HG03354 (cell line): Measurements from ENCODE around the gene PTPN1.
"Not testable (repeated sequence)": the region's sequence is repeated elsewhere in the genome, so short reads cannot be mapped to it uniquely, and the experiment has no call there.

Experiments used
- ATAC-seq: cut with Tn5 transposase; IDR thresholded peaks from one replicate; pipeline ENCODE4 v1.9.1; 2021; ENCODE audit warnings: mild to moderate bottlenecking; ENCODE audit not compliant: unreplicated experiment, poor library complexity, severe bottlenecking

The PTPN1 gene

DNA sequence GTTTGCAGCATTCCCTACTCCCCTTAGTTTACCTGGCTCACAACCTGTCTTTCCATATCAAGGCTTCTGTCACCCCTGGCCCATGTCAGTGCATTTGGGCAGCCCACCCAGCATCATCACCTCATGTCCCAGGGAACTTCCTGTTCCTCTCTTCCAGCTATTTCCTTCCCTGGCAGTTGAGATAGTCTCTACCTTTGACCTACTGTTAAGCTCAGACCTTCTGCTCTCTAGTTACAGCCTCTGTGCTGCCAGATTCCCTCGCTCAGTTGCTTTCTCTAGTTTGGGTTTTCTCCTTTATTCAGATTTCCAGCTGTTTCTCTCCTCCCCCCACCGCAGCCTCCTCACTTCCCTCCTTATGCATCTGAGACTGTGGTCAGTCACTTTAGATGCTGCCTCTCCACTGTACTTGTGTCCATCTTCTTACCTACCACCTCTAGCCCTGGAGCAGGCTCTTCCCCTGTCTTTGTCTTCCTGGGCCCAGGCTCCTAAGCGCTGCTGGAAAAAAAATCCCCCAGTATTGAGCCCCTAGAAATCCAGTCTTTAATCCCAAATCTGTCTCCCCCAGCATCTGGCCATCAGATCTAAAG, 16.3 kb downstream of the PTPN1 start:
- no peak for ATAC-seq

DNA sequence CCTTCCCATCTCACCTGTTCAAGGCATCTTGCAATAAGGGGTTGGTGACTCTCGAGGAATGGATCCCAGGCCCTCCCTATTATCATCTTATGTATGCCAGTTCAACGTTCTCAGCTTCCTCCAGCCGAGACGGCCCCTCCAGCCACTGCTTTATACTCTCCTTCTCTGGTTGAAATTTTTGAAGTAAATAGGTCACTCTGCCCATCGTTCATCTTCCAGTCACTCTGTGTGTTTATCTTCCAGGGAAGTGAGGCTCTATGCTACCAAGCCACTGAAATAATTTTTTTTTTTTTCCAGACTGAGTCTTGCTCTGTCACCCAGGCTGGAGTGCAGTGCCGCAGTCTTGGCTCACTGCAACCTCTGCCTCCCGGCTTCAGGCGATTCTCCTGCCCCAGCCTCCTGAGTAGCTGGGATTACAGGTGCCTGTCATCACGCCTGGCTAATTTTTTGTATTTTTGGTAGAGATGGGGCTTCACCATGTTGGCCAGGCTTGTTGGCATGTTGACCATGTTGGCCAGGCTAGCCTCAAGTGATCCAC, 17.0 kb downstream of the PTPN1 start:
- no peak for ATAC-seq

DNA sequence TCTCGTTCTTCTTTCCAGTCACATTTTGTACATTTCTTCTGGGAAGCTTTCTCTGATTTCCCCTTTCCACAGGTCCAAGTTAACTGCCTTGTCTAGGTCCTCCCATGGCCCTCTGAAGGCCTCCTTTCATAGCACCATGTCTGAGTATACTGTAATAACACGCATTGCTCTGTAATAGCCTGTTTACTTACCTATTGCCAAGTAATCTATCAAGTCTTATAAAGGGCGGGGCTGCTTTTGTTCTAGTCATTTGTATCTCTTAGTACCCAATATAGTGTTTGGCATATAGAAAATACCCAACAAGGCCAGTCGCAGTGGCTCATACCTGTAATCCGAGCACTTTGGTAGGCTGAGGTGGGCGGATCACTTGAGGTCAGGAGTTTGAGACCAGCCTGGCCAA, 17.9 kb downstream of the PTPN1 start:
- ATAC-seq, result no peak

DNA sequence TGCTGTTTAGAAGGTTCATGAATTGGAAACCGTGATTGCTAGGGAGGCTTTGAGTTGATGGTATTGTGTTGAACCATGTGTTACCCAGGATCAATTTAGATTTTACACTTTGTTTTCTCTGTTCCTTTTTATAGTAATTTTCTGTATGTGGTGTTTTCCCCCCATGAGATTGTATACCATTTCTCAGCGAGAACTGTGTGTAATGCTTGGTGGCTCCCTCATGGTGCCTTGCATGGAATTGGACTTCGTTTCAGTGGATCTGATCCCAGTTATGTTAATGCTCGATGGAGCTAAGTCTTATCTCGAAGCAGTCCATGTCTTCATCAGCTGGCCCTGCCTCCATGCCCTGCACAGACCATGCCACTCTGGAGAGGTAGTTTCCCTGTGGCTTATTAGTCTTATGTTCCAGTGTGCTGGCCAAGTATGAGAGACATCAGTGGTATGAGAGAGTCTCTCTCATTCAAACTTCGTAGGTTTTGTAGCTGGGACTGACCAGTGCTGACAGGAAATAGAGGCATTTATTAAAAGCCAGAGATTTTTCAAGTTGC, 18.7 kb downstream of the PTPN1 start:
- ATAC-seq, result no peak

DNA sequence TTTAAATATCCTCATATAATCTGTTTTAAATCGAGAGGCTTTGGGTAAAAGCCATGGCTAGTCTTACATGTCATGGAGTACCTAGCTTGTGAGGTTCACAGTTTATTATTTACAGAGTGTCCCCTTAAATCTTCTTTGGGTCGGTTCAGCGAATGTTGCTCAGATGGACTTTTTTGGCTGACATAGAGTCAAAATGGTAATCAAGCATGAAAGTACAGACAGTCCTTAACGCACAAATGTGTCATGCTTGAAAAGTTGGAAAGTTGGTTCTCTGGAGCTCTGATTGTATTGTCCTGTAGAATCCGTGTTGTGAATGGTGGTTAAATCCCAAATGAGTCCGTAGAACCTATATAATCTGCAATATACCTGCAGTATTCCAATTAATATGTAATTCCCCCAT, 22.0 kb downstream of the PTPN1 start:
- no peak for ATAC-seq

DNA sequence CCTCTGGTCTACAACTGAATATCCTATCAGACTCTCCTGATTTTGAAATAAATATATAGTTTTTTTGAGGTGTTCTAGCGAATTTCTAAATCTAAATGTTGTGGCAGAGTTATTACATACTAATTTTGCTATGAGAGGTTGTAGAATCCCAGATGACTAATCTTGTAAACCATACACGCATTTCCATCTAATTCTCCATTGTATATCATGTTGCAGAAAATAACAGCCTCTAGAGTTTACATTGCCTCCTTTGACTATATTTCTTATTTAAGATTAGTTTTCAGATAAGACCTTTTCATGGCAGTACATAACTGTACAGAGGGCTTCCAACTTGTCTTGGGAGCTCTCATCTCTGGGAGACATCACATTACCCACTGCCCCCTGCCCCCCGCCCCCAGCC, 22.9 kb downstream of the PTPN1 start:
- no peak for ATAC-seq

DNA sequence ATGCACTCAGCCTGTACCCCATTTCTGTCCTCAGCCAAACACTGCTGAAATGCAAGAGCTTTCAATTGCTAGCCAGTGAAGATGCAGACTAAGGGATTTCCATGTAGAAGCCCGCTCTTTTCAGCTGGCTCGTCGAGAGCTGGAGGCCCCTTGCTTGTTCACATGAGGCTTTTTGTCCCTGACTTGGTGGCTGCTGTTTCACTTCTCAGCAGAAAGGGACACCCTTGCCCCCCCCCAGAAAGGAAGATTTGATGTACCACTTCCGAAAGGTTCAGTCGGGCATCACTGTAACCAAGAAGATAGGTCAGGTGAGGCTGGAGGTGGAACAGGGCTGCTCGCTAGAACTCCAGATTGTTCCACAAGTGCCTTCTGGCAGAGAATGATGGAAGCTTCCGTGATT, 23.3 kb downstream of the PTPN1 start:
- no peak for ATAC-seq

DNA sequence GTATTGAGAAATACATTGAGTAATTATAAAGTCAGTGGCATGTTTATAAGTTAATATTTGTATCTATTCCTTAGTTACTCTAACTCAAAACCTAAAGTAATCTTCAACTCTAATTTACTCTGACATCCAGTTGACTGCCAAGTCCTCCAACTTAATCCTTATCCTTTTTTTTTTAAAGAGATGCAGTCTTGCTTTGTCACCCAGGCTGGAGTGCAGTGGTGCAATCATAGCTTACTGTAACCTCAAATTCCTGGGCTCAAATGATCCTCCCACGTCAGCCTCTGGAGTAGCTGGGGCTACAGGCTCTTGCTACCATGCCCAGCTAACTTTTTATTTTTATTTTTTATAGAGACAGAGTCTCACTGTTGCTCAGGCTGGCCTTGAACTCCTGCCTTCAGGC, 24.4 kb downstream of the PTPN1 start:
- ATAC-seq, result no peak

DNA sequence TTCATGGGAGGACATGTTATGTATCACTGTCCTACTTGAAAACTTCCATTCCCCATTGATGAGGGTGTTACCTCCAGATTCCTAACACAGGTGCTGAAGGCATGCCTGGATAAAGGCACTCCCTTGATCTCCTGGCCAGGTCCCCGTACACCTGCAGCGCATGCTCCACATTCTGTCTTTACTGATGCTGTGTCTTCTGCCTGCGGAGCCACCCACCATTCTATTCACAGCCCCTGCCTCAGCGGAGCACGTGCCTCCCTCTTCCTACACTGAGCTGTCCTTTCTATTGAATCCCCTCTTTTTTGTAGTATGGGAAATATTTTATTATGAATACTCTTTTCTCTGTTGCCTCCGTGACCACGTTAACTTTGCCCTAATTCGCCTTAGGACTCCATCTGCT, 25.0 kb downstream of the PTPN1 start:
- no peak for ATAC-seq

DNA sequence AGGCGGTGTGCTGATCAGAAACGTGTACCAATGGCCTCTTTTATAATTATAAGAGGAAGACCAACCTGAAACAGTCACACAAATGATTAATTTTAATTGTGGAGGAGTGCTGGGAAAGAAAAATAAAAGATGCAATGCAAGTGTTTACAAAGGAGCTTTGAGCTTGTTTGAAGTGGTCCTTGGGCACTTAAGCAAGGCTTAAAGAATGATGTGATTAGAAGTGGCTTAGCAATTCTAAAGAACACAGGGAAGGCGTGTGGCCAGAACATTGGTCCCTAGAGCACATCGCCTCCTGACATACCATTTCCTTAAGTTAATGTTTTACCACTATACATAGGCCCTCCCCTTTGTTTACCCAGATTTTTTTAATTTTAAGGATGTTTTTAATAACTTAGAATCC, 26.1 kb downstream of the PTPN1 start:
- ATAC-seq, result no peak

DNA sequence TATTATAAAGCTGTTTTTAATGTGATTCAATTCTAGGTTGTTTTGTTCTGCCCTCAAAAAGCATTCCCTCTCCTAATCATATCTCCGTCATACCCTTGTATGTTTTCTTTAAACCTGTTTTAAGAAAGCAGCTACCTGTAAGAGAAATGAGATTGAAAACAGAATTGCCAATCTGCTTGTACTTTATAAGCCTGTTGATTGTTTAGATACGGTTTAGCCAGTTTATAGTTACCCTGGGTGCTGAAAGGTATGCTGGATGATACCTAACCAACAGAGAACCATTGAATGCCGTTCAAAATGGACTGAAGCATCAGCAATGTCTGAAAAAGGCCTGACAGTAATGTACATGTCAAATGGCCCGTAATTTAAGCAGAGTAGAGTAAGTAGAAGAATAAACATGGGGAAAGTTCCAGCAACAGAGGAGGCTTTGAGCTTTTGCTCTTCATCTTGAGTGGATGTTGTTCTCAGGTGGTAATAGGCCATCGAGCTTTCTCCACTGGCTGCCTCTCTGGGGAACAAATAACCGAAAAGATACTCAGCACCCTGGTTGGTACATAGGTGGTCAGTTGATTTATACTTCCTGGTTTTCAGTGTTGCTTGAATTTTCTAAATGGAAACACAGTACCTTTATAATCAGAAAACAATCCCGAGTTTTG, 27.5 kb downstream of the PTPN1 start:
- no peak for ATAC-seq

DNA sequence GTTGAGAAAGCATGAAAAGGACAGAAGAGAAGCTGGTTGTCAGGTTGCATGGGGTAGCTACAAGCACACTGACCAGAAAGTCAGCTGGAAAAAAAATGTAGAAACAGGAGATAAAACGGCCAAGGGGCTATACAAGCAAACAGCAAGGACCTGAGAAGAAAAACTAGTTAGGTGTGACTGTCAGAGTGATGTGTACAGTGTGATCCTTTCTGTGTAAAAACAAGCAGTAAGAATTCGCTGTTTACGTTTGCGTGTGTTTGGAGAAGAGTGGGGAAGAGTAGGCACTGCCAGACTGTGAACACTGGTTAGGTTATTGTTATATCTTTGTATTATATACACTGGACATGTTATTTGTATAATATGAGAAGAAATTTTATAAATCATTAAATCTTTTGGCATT, 28.1 kb downstream of the PTPN1 start:
- no peak for ATAC-seq

DNA sequence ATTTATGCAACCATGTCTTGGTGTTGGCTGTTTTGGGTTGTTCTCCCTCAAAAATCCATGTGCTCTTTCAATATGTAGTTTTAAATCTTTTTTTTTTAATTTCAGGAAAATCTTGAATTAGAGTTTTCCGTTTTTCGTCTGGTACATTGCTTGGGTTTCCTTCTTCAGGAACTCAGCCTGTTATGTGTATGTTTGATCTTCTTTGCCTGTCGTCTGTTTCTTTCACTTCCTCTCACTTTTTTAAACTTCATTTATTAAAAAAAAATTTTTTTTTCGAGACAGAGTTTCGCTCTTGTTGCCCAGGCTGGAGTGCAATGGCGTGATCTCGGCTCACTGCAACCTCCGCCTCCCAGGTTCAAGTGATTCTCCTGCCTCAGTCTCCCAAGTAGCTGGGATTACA, 29.6 kb downstream of the PTPN1 start:
- not testable (repeated sequence) for ATAC-seq

DNA sequence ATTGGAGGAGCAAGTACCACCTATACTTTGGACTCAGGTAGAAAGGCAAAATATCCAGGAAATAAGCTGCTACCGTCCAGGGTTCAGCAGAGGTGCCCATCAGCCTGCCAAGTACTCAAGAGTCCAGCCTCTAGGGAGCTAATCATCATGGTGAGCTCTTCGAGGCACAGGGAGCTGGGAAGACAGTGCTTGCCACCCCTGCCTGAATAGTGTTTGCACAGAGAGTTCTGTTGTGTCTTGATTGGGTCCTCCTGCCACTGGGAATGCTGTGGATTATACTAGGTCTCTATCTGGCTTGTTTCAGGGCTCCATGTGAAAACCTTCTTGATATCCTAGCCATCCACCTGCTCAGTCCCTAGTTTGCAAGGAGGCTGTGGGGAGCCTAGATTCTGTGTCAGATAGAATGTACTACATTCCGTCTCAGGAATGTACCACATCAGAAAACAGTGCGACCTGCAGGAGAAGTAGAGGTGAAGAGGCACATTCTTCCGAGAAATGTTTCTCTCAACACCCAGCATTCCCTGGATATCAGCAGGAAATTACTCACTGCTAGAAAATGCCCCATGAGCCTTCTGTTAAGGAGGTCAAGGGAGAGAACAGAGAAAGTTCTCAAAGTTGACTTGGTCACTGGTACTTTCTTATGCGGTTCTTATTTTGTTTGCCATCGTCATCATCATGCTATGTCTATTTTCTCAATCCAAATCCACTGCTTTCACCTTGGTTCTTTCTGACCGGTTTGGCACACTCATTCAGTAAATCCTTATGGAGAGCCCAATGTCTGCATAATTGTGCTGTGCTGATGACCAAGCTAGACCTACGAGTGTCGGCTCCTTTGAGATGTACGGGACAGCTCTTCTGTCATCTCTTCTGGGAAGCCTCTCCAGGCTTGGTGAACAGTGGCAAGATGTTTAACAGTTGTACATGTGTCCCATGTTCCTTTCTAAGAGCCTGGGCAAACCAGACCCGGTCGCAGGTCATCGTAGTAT, 30.7 kb downstream of the PTPN1 start:
- ATAC-seq, result no peak

DNA sequence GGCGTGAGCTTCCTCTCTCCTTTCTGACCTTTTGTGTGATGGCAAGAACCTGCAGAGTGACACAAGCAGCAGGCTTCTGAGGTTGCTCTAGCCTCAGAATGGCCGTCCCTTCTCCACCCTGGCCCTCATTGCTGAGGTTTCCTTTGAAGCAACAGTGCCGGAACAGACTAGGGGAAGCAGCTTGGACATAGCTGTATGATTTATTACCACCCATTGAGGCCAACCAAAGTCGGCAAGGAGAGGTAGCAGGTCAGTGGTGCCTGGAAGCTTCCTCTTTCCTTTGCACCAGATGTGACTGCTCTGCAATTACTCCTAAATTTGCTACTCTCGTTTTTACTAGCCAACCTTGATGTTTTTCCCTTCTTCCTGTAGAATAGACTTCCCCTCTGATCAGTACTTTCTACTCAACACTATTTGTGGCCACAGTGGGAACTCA, 31.4 kb downstream of the PTPN1 start:
- ATAC-seq, result peak; percentile 68

DNA sequence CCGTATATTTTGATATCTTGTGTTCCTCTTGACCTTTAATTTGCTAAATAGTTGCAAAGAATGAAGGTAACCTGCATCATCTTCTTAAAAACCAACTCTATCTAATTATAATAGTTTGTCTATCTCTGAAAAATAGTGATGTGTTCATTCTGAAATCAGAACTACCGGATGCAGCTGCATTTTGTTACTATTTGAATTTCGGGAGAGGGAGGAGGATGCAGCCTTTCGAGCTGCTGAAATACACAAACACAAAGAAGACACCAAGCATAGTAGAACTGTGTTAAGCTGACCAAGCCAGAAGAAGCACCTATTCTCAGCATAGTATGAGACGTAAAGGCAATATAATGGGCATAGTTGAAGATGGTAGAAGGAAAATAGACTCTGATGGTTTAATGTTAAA, 33.1 kb downstream of the PTPN1 start:
- ATAC-seq, result no peak

DNA sequence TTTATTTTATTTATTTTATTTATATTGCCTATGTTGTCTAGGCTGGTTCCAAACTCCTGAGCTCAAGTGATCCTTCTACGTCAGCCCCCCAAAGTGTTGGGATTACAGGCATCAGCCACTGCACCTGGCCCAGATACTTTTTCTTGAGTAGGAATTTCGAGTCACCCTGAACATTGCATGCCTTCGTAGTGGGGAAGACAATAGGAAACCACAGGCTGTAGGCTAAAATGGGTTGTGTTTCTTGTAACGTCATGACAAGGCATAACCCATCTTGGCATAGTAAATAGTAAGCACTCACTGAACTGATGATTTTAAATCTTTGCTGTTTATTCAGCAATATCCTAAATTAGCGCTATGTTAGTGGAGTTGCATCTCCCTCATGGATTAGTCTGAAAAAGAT, 34.9 kb downstream of the PTPN1 start:
- no peak for ATAC-seq

DNA sequence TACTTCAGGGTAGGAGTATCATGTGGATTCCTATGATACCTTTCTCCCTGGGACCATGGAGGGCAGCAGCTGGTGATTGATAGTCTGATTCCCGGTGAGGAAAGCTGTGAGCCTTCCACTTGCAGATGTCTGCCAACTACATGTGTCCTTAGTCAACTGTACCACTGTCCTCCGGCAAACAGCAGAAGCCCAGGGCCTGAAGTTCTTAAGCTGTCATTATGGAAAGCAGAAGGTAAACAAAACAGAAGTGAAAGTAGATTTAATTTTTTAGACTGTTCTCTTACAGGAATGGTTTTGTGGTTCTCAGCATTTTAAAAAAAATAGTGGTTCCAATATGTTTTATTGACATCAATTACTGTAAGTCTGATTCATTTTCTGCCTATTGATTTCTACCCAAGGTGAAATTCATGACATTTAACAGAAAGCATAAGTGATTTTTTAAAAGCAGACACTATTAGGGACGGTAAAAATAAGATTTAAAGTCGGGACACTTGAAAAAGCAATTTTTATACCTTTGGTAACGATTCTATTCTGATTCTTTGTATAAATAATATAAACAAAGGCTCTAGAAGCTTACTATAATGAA, 36.6 kb downstream of the PTPN1 start:
- peak; percentile 54 for ATAC-seq

DNA sequence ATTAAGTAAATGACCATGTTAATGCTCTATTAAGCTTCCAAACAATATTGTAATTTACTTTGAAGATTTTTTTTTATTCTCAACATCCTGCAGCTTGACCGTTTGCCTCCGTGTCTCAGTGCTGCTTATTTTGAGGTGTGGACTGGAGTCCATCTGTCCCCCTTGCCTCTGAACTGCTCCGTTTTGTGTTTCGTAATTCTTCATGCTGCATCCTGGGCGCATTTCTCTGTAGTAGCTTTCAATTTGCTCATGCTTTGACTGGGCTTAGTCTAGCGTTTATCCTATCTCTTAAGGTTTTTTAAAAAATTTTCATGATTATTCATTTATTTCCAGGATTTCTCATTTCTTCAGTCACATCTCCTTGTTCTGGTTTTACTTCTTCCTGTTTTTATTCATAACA, 37.8 kb downstream of the PTPN1 start:
- ATAC-seq, result no peak

DNA sequence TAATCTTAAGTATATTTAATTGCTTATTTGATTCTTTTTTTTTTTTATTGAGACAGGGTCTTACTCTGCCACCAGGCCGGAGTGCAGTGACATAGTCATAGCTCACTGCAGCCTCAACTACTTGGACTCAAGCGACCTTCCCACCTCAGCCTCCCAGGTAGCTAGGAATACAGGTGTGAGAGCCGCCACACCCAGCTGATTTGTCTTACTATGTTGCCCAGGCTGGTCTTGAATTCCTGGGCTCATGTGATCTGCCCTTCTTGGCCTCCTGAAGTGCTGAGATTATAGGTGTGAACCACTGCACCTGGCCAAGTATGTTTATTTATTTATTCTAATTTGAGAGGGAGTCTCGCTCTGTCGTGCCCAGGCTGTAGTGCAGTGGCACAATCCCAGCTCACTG, 38.2 kb downstream of the PTPN1 start:
- ATAC-seq, result no peak
